RPMI7951 (cell line): ENCODE measurements around the gene VSIG10L2. TPM values are rescaled to one million over a fixed set of nuclear protein-coding genes. Genes with fewer than 3 reads are reported as not detected.

Source experiments
- DNase-seq: peaks from one replicate; pipeline ENCODE4 v3.0.0-alpha.2; 2012; ENCODE audit warnings: low read depth
- total RNA-seq: library from RNA; depleted of rRNA; stranded (reverse); fragments of >200 nt; shearing (Covaris generic); gene quantifications from 2 replicates; pipeline ENCODE4 v1.2.3, GENCODE V29; 2014

VSIG10L2 gene
- total RNA-seq, 1 experiment from 2014 or later = not detected

DNA sequence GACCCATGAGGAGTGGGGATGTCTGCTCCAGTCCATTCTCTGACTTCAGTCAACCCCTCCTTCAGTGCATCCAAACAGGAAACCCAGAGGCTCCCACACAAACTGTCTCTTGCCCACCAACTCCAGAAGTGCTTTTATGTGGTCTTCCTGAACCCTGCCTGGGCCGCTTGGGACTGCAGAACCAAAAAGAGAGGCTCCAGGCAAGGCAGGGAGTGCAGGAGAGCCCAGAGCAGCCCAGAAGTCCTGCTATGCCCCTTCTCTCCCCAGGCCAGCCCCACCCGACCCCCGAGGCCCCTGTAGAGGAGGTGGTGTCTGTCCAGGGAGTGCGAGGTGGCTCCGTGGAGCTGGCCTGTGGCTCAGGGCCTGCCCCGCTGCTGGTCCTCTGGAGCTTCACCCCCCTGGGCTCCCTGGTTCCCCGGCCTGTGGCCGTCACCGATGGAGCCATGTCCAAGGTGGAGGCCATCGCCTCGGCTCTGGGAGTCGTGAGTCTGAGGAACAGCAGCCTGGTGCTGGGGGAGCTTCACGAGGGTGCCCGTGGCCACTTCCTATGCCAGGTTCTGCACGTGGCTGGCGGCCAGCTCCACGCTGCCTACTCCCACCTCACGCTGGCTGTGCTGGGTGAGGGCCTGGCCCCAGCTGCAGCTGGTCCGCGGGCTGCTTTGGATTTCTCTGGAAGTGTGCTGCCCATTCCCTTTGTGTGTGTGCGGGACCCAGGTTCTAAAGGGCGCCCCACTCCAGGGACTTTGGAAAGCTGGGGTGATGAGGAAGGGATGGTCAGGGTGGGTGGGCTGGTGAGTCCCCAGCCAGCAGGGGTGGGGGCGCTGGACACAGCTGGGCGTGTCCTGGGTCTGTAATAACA is 1.8 kb downstream of the VSIG10L2 start:
- no peak for DNase-seq

DNA sequence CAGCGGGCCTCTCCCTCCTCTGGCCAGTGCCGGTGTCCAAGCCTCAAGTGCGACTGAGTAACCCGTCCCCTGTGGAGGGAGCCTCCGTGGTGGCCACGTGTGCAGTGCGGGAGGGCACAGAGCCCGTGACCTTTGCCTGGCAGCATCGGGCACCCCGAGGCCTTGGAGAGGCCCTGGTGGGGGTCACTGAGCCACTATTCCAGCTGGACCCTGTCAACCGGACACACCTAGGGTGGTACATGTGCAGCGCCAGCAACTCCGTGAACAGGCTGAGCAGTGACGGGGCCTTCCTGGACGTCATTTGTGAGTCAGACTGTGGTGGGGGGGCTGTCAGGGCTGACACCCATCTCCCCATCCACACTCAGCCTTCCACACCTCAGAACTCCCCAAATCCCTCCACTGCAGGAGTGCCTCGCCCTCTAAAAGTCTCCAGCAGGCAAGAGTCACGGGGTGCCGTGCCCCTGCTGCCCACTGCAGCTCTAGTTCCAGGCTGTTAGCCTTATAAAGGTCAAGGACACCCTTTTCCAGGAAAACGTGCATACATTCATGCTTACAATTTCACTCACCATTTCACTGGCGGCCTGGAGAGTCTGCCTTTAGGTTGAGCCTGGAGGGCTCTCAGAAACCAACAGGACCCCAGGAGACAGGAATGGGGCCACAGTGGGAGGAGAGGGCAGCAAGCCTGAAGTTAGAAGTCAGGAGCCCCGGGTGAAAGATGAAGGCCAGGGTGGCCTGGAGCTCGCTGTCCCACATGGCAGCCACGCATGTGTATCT is 2.6 kb downstream of the VSIG10L2 start:
- DNase-seq = no peak

DNA sequence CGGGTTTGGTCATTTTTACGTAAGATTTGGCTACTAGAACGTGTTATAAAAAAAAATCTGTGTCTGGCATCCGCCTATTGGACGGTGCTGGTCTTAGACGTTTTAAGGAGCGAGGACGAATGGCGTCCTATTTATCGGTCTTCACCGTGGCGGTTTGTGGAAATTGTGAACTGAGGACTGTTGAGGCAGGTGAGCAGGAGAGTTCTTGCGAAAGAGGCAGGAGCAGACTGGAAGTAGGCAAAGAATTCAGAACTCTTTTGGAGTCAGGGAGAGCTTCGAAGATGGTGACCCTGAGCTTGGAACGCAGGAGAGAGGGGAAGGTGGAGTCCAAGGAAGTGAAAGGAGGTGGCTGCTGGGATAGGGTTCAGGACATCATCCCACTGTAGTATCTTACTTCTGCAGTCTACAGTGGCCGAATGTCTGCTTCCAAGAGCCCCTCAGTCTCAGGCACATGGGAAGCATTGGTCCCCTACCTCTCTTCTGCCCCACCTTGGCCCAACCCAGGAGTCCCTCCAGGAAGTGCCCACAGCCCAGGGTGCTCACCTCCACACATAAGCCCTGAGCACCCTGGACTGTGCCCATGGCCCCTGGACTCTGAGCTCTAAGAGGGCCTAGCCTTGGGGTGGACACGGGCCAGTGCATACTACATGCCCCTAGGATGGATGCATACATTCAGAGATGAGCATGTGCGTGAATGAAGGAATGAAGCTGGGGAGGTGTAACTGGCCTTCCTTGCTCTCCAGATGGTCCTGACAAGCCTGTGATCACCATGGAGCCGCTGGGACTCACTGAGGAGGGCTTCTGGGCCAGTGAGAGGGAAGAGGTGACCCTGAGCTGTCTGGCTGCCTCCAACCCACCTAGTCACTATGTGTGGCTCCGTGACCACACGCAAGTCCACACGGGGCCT is 3.7 kb downstream of the VSIG10L2 start:
- DNase-seq = no peak

DNA sequence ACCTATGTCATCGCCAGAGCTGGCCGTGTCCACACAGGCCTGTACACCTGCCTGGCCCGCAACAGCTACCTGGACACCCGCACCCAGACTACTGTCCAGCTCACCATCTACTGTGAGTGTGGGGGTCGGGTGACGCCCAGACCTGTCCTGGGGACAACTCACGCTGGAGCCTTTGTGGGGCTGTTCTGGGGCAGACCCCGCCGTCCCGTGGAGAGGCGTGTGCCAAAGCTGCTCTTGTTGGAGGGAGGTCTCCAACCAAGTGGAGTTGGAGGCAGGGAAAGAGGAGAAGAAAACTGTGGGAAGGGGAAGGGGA is 4.3 kb downstream of the VSIG10L2 start:
- DNase-seq = no peak

DNA sequence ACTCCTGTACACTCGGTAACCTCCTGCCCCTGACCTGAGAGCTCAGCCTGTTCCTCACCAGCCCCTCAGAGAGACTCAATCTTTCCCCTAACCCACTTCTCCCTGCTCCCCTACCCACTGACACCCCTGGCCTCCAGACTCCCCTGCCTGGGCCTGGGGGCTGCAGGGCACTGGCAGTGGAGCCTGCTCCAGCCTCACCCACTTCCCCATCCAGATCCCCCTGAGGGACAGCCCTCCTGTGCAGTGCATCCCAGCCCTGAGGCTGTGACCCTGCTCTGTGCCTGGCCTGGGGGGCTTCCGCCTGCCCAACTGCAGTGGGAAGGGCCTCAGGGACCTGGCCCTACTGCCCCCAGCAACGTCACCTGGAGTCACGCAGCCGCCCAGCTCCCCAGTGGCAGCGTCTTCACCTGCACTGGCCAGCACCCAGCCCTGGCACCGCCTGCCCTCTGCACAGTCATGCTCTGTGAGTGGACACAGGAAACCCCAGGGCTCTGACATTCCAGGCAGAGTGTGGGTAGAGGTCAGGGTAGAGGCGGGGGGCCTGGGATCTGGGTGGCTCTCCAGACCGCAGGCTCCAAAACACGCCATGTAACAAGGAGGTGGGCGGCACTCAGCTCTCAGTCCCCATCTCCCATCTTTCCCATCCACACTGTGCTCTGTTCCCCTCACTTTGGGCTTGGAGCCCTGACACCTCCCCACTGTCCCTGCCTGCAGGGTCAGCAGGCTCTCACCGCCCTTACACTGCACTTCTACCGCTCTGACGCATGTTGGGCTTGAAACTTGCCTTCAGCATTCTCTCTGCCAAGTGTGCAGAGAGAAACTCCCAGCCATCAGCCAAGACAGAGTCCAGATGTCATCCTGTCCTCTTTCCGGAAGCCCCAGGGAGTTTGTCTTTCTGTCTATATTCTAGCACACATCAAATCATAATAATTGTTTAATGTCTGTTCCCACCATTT is 5.1 kb downstream of the VSIG10L2 start:
- DNase-seq = peak; percentile 89

DNA sequence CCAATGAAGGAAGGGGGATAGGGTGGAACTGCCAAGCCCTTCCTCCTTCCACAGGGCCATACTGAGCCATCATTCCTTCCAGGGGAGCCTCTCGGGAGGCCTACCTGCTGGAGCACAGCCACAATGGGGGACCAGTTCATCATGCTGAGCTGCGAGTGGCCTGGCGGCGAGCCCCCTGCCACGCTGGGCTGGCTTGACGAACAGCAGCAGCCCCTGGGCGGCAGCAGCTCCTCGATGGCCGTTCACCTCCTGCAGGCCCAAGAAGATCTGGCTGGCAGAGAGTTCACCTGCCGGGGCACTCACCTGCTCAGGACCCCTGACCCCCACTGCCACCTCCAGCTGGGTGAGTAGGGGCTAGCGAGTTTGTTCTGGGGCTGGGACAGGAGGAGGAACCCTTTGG is 5.9 kb downstream of the VSIG10L2 start:
- DNase-seq = no peak

DNA sequence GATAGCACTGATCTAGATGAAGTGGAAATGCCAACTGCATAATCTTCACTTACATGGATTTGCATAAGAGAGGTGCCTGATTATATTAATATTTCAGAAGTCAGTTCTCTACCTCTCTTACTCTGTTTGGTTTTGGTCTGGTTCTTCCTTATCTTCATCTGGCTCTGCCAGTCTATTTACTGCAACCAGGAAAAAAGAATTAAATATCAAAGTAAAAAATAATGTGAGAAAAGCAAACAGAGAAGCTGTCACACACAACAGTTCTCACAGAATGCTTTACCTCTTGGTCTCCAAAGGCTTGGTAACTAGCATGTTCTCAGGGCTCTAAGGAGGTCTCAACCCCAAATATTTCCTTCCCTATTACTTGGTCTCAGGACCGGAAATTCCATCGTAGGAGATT is 6.7 kb downstream of the VSIG10L2 start:
- no peak for DNase-seq

DNA sequence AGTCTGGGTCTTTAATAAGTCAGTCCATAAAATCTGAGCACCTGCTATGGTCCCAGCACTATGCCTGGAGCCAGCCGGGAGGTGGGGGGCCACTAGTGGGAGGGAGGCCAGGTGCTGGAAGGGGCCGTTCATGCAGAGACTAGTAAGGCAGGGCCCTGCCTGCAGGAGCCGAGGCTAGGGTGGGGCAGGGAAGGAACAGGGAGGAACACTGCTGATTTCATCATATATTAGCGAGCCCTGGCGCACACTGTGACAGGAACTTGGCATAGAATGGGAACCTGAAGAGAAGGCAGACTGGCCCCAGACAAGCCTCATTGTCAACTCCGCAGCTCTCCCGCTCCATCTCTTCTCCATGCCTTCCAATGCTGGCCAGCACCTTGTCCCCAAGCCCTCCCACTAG is 7.1 kb downstream of the VSIG10L2 start:
- no peak for DNase-seq

DNA sequence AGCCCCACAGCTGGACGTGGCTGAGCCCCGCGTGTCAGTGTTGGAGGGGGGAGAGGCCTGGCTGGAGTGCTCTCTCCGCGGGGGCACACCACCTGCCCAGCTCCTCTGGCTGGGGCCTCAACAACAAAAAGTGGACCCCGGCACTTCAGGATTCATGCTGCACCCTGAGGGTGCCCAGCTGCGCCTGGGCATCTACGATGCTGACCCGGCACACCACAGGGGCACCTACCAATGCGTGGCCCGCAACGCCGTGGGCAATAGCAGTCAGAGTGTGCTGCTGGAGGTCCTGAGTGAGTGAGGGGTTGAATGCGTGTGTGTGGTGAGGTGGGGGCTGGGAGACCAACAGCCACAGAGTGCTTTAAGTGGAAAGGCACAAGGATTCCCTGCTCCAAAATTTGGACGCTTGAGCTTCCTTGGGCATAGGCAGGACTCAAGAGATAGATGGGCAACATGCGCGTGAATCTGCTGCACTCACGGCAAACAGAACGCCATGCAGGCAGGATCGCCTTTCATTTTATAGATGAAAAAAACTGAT is 7.6 kb downstream of the VSIG10L2 start:
- no peak for DNase-seq

DNA sequence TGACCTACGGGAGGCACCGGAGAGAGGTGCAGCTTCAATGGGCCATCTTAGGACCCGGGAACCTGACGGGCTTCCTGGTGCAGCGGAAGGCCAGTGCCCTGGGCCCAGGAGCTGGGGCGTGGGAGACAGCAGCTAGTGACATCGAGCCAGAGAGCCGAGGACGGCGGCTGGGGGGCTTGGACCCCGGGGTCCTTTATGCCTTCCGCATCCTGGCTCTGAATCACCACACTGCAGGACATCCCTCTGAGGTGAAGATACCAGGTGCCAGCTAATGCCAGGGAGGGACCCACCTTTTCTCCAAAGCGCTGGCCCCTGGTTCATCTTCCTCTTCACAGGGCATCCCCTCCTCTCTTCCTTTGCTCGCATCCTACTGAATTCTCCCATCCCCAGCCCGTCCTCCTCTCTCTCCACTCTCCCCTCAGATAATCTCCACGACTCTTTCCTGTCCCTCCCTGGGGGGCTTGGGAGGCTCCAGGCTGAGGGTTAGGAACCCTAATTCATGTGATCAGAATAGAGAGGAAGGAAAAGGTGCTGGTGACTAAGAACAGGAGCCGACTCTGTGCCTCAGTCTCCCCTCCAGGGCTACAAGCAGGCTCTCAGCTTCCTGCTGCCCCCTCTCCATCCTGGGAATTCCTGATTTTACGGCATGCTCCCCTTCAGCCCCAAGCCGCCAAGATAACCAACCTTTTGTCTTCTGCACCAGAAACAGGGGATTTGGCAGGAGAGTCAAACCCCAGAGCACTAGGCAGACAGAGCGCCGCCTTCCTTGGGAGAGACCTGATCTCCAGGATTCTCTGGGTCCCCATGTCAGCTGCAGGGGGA is 8.5 kb downstream of the VSIG10L2 start:
- no peak for DNase-seq

DNA sequence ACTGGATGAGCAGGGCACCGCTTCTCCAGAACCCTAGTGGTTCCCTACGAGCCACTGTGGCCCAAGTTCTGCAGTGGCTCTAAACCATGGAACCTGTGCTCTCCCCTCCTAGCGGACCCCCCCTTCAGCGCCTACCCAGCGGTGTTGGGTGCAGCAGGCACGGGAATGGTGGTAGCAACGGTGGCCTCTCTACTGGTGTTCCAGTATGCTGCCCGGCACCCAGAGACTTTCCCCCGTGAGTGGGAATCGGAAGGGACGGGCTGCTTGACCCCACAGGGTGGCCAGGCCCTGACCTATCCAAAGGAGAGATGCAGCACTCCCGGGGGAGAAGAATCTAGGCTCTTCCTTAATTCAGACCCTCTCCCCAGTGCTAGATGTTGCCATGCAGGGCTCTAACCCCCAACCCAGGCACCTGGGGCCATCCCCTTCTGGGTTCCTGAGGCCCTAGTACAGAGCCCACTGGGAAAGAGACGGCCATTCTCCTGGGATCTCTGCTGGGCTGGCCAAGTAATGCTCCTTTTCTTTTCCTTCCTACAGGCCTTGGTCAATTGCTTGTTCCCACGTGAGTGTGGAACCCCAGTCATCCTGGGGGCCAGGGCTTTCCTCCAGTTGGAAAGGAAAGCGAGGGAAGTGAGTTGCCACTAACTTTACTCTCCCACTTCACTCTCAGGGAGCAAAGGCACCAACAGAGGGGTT is 9.2 kb downstream of the VSIG10L2 start:
- DNase-seq = no peak

DNA sequence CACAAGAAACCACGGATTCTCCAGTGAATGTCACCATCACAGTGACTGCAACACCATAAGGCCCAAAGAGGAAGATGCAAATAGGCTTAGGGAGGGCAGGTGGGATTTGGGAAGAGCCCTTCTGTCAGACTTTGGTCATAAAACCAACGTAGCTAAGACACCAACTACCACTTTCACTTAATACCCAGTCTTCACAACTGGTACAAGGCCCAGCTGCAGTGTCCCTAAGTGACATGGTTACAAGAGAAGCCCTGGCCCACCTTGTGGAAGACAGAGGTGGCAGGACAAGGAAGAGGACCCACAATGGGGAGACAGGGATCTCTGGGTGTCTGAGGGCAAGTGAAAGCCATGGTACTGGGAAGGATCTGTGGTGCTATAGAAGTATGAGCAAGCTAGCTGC is 10.0 kb downstream of the VSIG10L2 start:
- no peak for DNase-seq

DNA sequence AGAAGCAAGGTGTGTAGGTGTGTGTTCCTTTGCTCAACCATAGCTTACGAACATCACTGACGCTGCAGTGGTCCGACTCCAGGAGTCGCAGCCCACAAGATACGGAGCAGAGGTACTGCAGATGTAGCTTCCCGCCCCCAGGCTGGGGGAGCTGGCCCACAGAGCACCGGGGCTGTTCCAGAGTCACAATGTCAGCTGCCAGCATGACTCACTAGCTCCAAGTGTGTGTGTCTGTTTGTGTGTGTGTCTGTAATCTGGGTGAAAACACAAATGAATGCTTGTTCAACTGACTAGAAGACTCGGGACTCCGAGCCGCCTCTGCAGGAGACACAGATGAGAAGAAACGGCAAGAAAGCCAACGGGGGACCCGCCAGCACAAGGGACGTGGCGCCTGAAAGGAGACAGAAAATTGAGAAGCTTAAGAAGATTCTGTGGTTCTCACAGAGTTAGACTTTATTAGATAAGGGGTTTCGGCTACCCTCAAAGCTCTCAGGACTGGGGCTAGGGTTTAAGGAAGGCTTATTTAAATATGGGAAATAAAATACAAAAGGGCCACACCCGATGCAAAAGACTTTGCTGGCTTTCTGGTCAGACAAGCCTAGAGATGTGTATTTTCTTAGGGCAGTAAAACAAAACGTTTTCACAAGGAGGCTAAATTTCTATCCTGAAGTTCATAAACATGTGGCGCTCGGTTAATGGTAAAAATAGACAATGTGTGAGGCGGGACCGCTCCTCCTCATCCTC is 10.7 kb downstream of the VSIG10L2 start:
- peak; percentile 56 for DNase-seq

DNA sequence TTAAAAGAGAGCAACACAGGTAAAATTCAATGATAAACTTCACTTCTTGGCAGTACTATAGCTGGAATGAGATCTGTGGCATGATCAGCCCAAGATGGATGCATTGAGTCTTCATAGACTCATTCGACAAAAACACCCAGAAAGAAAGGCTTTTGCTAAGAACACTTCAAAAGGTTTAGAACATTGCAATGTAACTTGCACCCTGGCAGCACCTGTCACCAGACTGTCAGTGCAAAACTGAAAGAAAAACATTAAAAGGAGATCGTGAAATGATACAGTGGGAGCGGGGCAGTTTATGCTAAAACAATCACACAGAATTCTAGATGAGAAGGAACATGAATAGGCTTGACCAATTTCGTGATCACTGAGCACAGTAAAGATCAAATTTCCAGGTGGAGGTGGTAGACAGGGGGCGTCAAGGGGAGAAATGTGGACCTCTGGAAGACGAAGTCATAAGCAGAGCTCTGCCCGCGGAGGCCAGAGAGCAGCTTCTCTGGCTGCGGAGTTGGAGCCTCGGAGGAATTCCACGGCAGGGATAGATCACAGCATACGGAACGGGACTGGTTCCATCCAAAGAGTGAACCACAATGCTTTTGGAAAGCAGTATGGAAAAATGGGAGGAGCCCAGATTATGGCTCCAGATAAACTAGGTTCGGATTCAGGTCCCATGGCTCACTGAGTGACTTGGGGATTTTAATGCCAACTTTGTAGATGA is 11.9 kb downstream of the VSIG10L2 start:
- no peak for DNase-seq

DNA sequence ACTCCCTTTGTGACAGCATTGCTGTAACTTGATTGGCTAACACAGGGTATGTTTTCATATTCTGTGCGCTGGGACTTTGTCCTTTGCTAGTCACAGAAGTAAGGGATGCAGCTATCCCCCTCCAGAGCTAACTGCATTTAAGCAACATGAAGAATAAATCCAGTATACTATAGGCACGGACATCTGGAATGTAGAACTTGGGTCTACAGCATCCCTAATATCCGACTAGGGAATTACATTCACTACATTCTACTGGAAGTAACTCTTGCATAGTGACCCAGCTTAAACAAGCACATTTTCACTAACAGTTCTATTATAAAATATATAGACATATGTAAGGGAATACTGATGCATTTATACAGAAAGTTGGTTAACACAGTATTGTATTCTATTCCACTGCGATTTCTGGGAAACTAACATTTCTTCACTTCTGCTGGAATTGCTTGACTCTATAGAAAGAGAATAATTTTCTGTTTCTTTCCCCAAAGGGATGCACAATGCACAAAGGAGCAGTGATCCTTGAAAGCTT is 13.1 kb downstream of the VSIG10L2 start:
- no peak for DNase-seq

DNA sequence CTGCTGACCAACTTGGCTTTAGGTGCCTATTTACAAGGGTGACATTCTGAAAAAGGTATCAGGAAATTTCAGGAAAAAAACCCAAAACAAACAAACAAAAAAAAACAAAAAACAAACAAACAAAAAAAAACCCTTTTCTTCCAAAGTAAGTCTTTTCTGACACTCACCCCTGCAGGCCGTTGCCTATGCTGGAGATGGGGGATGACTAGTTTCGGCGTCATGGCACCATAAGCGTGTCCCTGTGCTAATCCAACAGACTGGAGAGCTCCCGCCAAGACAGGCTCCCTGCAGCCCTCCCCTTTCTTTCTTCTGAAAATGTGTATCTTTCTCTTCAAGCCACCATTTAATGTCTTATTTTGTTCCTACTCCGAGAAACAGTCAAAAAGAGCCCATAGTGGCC is 13.7 kb downstream of the VSIG10L2 start:
- no peak for DNase-seq

DNA sequence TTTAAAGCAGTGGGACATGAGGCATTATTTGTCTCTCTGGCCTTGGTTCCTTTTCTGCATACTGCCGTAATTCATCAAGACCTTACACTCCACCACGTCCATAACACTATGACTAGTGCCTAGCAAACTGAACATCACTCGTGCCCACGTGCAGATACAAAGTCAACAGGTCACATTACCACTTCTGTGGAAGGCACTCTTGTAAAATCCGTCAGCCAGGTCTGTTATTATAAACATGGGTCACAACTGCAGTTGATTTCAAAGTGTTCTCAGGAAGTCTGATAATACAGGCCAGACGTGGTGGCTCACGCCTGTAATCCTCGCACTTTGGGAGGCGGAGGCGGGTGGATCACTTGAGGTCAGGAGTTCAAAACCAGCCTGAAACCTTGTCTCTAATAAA is 14.1 kb downstream of the VSIG10L2 start:
- DNase-seq = no peak

DNA sequence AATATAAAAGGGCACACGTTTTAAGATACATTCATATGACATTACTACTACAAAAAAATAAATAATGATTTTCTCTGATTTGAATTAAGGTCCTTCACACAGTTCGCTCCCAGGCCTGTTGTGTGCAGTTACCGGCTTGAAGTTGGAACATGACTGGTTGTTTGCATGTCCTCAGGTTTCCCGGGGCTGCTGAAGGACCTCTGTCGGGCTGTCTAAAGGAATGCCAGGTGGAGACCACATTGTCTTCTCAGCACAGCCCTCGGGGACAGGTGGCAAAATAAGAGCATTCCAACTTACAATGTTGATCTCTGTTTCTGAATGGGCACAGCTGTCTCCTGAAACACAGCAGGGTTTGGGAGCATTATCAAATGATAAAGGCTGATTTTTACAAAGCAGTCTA is 14.9 kb downstream of the VSIG10L2 start:
- no peak for DNase-seq
